Ramos (cell line): ENCODE results near the gene BCL2.

Experiments
- in situ Hi-C: fragments of 300-500 bp; cut with MboI; formaldehyde crosslinking; loops from one replicate; pipeline ENCODE4 v1.14.3; 2022; ENCODE audit warnings: low sequenced_read_pairs; ENCODE audit not compliant: unreplicated experiment

Gene BCL2

DNA sequence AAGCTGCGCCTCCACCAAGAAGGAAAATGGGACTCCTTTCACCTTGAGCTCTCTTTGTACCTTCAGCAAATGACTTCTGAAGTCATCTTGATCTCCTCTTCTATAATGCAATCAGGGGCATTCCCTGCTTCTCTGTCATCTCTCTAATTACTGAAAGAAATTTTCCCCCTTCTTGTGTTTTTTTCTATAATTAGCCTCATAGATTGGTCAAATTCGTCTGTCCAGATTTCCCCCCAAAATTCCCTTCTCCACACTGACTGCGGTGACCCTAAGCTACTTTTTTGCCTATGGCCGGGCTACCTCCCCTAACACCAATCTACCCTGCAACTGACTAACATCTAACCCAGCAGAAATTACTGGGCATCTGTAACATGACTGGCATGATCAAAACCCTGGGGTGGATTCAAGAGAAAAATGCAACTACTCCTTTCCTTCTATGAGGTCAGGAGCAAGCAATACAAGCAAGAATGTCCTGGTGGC lies 168.6 kb downstream of the BCL2 start:
- in situ Hi-C loops: no loop called here

DNA sequence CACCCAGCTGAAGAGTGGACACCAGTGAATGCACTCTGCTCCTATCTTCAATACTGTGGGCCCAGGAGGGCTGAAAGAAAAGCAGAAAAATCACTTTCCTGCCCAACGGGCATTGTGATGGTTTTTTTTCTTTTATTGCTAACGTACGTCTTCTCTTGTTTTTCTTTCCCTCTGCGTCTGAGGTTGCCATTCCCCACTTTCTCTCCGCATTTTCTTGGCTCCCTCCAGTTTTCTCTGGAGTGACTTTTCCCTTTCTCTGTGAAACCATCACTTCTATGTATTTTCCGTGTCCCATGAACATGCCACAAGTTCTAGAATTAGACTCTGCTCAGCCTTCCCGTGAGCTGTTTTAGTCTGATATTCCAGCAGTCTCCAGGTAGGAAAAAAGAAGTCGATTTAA lies 169.2 kb downstream of the BCL2 start:
- in situ Hi-C loops: no loop called here

DNA sequence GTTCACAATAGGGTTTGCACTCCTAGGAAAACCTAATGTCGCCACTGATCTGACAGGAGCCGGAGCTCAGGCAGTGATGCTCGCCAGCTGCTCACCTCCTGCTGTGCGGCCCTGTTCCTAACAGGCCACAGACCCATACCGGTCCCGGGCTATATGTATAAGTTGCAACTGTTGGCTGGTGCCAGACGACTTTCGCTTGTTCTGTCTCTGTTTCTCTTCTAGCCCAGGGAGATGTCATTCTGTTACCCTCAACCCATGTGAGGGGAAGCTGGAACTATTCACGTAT lies 170.3 kb downstream of the BCL2 start:
- in situ Hi-C loops: loop anchor here (25.0 kb wide), 1 partner anchor 288 kb away; no protein-coding TSS in a partner anchor

DNA sequence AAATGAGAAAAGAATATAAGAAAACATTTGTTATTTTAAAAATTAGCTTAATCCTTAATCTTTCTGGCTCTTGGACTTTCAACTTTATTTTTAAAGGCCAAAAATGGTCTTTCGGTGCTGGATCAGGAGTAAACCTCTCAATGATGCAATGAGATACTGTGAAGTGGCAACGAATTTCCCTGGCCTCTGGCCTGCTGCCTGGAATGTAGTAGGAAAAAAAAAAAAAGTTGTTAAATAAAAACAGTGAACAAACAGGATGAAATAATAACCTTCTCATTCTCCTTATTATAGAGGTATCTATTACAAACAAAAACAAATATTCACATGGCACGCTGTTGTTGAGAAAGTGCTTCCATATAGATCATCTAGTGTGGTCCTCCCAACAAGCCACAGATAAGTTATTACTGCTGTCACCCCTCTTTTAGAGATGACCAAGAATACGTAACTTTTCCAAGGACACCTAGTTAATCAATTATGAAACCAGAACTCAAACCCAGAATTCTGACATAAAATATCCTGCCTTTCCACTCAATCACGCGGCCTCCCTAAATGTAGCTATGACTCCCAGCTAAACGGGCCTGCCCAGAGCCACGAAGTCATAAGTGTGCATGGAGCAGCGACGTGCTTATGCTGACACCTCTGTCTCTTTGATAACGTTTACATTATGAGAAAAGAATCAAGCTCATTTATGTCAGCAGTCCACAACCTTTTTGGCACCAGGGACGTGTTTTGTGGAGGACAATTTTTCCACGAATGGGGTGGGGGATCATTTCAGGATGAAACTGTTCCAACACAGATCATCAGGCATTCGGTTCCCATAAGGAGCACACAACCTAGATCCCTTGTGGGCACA lies 170.9 kb downstream of the BCL2 start:
- in situ Hi-C loops: loop anchor here (25.0 kb wide), 1 partner anchor 289 kb away; no protein-coding TSS in a partner anchor

DNA sequence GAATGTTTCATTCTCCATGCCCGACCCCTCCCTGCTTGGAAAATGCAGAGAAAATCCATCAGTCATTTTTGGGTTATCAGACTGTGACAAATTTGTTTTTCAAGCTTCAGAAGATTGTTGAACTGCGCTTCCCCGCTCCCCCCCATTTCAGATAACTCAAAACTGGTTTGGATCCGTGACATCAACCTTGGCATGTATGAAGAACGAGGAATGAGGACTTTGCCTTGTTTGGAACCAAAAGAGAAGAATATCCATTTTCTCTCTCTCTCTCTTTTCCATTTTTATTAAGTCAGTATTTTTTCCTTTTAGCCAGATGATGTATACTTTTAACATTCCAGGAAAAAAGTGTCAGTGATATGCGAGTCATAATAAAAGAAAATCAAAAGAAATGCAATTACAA lies 171.6 kb downstream of the BCL2 start:
- in situ Hi-C loops: loop anchor here (25.0 kb wide), 1 partner anchor 289 kb away; no protein-coding TSS in a partner anchor

DNA sequence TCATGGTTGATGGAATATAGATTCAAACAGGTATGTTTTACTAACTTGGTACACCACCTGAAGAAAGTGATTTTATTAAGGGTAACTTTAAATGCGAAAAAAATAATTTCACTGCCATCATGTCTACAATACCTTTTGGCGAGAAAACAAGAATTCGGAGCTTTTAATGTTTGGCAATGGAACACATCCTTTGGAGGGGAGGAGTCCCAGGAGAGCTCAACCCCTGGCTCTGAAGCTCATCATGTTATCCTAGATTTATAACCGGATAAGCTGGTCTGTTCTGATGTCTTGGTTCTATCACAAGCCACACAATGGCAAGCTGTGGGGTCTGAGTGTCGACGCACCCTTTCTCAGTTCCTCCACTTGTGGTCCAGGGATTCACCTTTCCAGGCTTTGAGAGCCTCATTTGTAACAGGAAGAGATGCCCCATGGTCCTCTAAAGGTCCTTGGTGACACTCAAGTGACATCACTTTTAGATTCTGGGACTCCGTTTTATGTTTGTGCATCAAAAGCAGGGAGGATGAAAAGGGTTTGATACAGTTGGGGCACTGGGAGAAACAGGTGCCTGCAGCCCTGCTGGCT lies 172.7 kb downstream of the BCL2 start:
- in situ Hi-C loops: loop anchor here (25.0 kb wide), 1 partner anchor 290 kb away; no protein-coding TSS in a partner anchor

DNA sequence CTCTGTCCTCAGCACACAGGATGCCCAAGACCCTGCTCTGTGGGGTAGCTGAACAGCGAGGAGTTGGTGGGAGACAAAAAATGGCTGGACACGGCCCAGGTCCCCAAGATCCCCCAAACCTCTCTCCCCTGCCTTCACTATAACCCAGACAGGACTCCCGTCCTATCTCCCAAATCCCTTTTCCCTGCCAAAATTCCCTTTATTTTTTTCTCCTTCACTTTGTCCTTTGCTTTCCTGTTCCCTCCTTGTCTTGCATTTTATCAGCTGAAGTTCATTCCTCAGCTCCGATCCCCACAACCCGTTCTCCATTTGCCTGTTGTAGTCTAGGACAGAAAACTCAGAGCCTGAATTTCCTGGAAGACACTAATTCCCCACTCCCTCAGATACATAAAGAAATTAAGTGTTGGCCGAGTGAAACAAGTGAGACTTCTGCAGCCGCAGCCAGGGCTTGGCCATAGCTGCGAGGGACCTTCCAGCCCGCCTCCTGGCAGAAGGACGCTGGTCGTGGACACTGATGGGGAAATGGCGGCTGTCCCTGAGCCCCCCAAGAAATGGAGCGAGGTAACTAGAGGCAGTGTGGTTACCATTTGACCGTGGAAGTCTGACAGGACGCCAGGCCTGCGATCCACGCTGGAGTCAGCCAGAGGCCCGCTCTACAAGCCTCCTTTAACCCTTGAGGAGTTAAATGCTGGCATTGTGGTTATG lies 173.6 kb downstream of the BCL2 start:
- in situ Hi-C loops: loop anchor here (25.0 kb wide), 1 partner anchor 291 kb away; no protein-coding TSS in a partner anchor

DNA sequence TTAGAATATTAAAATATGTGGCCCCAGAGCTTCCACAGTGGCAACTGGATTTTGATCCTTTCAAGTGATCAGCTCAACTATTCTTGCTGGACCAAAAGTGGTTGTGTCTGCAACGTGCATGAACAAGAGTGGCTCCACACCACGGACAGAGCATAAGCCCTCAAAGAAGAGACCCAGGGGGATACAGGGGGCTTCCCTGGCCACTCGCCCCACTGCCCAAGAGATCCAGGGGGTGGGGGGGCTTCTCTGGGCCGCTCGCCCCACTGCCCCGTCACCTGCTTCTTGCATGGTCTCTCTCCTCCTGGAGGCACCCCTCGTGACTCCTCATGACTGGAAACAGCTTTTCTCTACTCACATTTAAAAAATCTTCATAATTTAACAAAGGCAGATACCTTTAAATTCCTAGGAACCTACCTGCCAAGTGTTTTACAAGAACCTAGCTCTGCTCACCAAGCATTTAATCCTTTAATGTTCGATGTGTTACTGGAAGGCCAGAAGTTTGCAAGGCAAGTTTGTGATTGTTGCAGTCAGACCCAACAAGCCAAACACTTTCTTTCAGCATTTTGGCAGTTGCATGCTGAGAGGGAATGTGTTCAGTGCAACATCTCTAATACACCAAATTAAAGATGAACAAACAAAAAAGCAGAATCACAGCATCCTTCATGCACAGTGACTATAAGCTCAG lies 174.3 kb downstream of the BCL2 start:
- in situ Hi-C loops: loop anchor here (25.0 kb wide), 1 partner anchor 292 kb away; no protein-coding TSS in a partner anchor

DNA sequence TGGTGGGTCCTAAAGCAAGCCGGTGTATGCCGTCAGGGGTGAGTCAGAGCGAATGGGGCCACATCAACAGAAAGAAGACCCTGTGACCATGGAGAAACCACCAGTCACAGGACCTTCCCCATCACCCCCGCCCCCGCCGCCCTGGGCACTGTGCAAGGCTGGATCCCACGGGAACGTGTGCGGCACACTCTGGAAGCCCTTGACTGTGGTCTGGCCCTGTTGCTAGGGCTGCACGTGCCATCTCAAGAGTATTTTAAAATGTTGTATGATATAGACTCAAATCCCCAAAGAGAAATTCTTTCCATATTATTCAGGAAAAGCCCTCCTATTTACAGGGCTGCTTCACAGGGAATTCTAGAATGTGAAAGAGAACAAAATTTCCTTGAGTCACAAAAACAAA lies 174.8 kb downstream of the BCL2 start:
- in situ Hi-C loops: loop anchor here (25.0 kb wide), 1 partner anchor 293 kb away; no protein-coding TSS in a partner anchor

DNA sequence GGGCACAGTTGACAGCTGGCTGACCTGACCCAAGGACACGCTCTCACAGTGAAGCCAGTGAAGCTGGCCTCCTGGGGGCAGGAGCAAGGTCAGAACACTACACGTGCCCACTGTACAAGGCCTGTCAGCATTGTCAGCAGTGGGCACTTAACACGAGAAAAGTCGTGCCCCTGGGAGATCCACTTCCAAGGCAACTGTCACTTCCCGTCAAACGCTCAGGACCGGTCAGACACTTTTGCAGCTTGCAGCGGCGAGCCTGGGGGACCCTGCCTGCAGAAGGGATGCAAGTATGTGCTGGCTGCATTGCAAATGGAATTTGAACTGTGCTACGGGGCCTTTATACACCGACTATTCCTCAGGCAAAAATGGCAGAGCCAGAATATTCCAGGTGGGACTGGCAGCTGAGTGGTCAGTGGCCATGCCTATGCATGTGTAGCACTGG lies 176.2 kb downstream of the BCL2 start:
- in situ Hi-C loops: loop anchor here (25.0 kb wide), 1 partner anchor 294 kb away; no protein-coding TSS in a partner anchor

DNA sequence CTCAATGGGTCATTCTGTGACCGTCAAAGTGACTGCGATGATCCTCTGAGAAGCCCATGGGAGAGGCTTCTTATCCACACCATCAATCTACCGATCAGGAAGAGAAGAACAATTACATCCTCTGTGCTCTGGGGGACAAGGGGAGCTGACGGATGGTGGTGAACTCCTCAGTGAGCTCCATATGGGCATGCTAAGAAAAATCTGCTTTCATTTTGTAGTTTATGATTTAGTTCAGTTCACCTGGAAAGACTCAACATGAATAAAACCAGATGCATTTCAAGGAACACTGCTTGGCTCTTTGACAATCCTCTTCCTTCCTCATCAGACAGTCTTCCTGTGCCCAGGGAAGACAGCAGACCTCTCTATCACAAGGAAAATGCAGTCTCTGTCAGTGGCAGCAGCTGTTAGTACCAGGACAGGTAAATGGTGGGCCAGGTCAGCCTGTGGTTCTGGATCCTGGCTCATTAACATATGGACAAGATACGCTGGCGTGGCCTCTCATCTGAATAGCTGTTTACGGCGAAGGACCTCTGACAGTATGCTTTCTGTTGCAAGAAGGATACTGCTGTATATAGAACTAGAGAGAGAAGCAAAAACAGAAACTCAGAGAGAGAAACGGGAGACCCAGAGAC lies 176.9 kb downstream of the BCL2 start:
- in situ Hi-C loops: loop anchor here (25.0 kb wide), 1 partner anchor 295 kb away; no protein-coding TSS in a partner anchor

DNA sequence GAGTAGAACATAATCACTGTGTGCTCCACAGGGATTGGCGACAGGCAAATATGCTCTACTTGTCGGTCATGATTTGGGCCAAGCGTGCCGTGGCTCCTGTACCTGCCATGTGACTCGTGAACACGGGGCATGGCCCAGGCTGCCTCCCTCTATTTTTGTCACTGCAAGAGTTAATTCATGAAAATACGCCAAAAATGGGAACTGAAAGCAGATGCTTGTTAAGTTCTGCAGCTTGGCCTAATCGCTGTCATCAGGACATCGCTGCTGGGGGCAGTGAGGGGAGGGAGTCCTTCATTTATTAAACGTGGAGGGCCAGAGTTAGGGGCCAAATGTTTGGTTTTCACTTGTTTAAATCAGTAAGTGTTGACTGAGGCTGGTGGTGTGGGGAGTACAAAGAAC lies 177.8 kb downstream of the BCL2 start:
- in situ Hi-C loops: loop anchor here (25.0 kb wide), 1 partner anchor 296 kb away; no protein-coding TSS in a partner anchor

DNA sequence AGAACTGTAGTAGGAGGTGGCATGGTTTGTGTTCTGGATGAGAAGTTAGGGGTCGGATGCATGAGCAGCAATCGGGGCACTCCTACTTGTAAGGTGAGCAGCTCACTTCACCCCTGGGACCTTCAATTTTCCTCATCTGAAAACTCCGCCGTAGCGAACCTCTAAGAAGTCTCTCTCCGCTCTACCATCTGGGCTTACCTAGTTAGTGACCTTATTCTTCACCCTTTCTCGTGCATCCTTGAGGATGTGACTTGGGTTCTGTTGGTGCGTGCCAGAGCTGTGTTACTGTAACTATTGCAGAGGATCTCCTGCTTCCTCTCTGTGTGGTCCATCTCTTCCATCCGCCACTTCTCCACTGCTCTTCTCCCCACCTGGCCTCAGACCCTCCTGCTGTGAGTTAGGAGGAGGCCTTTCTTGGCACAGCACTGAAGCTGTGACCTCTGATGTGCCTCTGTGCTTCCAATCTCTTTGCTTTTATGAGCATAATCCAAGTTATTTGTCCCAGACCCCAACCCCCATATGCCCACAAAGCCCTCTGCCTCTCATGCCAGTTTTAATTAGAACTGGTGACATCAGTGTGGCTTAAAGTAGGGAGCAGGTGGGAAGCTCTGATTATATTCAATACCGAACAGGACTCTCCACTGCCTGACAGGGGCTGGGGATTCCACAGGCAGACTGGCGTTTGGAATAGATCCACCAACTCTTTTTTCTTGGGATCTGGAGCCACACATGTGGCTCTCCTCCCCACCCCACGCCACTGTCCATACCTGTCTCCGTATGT lies 178.4 kb downstream of the BCL2 start:
- in situ Hi-C loops: loop anchor here (25.0 kb wide), 1 partner anchor 296 kb away; no protein-coding TSS in a partner anchor

DNA sequence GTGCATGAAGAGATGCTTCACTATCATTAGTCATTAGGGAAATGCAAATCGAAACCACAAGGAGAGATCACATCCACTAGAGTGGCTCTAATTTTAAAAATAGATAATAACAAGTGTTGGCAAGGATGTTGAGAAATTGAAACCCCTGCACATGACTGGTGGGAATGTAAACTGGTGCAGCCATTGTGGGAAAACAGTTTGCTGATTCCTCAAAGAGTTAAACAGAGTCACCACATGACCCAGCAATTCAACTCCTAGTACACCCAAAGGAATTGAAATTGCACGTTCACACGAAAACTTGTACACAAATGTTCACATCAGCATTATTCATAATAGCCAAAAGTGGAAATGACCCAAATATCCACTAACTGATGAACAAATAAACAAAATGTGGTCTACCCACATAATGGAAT lies 179.5 kb downstream of the BCL2 start:
- in situ Hi-C loops: loop anchor here (25.0 kb wide), 1 partner anchor 297 kb away; no protein-coding TSS in a partner anchor

DNA sequence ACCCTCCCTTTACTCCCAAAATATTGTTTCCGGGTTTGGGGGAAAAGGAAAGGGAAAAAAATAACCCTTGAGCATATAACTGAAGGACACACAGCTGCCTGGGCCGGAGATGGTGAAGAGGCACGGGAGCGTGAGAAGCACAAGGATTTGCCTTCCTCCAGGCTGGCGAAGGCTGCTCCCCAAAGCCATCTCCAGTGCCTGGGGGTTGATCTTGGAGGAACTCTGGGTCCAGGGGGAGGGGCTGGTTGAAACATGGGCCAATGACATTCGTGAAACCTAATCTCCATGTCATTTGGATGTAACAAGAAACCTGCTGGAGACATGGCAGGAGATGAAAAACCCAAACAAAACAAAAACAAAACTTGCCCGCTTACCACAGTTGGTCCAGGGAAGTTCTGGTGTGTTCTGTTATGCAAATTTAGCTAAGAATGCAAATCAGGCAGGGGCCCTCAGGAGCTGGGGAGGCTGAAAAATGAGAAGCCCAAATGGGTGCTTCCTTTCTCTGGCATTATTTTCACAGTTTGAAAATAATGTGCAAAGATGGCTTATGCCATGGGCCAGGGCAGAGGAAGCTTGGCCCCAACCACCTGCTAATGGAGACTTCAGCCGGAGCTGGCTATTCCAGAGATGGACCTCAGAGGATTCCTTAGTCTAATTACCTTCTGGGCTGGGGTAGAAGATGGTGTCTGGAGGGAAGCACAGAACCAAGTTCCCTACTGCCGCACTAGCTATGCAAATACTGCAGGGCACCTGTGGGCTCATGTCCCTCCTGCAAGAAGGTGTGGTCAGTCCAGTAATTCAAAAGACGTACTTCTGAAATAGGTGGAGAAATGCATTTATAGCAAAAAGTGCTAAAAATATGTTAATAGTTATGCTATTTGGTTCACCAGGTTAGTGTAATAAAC lies 180.9 kb downstream of the BCL2 start:
- in situ Hi-C loops: loop anchor here (10.0 to 25.0 kb wide), 2 partner anchors 186 to 299 kb away; no protein-coding TSS in a partner anchor

DNA sequence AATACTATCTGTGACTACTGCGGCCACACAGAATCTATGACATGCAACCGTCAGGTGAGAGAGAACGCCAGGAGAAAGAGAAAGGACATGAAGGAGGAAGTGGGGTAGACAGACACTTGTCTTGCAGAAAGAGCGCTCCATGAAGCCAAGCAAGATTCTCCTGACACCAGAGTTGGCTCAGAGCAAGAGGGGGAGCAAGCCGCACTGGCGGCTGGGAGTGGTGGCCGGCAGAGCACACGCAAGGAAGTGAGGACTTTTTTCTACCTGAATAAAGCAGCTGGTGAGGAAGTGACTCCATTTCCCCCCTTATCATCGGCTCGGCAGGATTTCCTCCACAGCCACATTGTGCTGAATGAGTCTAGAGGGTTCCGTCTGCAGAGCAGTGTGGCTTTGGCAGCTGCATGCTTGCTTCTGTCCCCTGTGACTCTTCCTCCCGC lies 181.6 kb downstream of the BCL2 start:
- in situ Hi-C loops: loop anchor here (10.0 to 25.0 kb wide), 2 partner anchors 187 to 299 kb away; no protein-coding TSS in a partner anchor

DNA sequence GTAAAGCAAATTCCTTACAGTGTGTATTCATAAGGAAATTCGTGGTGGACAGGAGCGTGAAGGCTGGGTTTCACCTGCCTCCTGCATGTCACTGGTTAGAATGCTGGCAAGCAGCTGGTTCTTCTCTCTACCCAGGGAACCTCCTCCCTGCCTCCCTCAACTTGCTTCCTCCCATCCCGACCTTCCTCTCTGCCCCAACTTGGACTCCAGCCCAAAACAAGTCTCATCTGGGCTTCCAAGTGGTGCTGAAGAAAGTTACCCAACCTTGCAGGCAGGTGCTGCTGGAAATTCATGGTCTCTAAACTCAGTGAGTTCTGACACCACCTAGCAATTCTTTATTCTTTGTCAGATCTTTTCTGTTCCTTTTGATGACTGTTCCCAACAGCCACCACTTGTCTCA lies 184.5 kb downstream of the BCL2 start:
- in situ Hi-C loops: loop anchor here (10.0 to 25.0 kb wide), 2 partner anchors 190 to 302 kb away; no protein-coding TSS in a partner anchor
